SJCRH30 (cell line): ENCODE results near the gene FAM222A. TPM values are rescaled to one million over a fixed set of nuclear protein-coding genes. Genes with fewer than 3 reads are reported as not detected.

Source experiments
- DNase-seq, 2 experiments: peaks; one replicate each; pipeline ENCODE4 v3.0.0-alpha.2; 2015 to 2020
- H3K27ac ChIP-seq: fragments of 250-450 bp; sonication (Bioruptor Pico); 2 replicates; pipeline ENCODE4 v1.5.1; 2020; ENCODE audit warnings: mild to moderate bottlenecking, moderate library complexity
- H3K27me3 ChIP-seq: fragments of 250-450 bp; sonication (Bioruptor Pico); 2 replicates; pipeline ENCODE4 v1.5.1; 2020; ENCODE audit warnings: mild to moderate bottlenecking, moderate library complexity
- H3K36me3 ChIP-seq: fragments of 250-450 bp; sonication (Bioruptor Pico); 2 replicates; pipeline ENCODE4 v1.5.1; 2020; ENCODE audit warnings: mild to moderate bottlenecking, moderate library complexity
- H3K4me1 ChIP-seq: fragments of 250-450 bp; sonication (Bioruptor Pico); 2 replicates; pipeline ENCODE4 v1.5.1; 2020; ENCODE audit warnings: mild to moderate bottlenecking, moderate library complexity
- H3K4me3 ChIP-seq: fragments of 250-450 bp; sonication (Bioruptor Pico); 2 replicates; pipeline ENCODE4 v1.5.1; 2020; ENCODE audit warnings: mild to moderate bottlenecking, moderate library complexity
- H3K9me3 ChIP-seq: fragments of 250-450 bp; sonication (Bioruptor Pico); replicated peaks from 2 replicates; pipeline ENCODE4 v1.5.1; 2020; ENCODE audit warnings: mild to moderate bottlenecking, moderate library complexity
- total RNA-seq: library from RNA; depleted of rRNA; stranded (reverse); fragments of >200 nt; shearing (Covaris generic); gene quantifications from 2 replicates; pipeline ENCODE4 v1.2.3, GENCODE V29; 2014; rRNA removed

The FAM222A gene
- total RNA-seq, 1 experiment from 2014 or later = 17.5 TPM

- Histone ChIP-seq H3K4me1 (peaks cover under 1% of the 10 kb centered on the region; the same call in 1 of the 2 replicates), H3K9me3 (no peaks in the 10 kb centered on the region), H3K27me3 (no peaks in the 10 kb centered on the region), H3K36me3 (peaks cover 2% of the 10 kb centered on the region; the same call in 1 of the 2 replicates), H3K27ac (no peak overlapping the region), H3K4me3 (no peak overlapping the region)
- DNase-seq = no peak
Observed at GRCh38 chr12:109818253-109818652, 104.6 kb downstream of the FAM222A start.

GRCh38 chr12:109818905-109819500 lies 105.4 kb downstream of the FAM222A start:
- Histone ChIP-seq H3K36me3 (no peaks in the 10 kb centered on the region), H3K27me3 (no peaks in the 10 kb centered on the region), H3K4me3 (no peak overlapping the region), H3K27ac (no peak overlapping the region), H3K4me1 (peaks cover 2% of the 10 kb centered on the region; the same call in 1 of the 2 replicates), H3K9me3 (no peaks in the 10 kb centered on the region)
- DNase-seq = peak in 1 of 2 experiments; percentile 35

Other genes starting within 250 kb of the FAM222A start
- gene KCTD10, start 236.5 kb upstream of the FAM222A start, total RNA-seq = 36.1 and 37.7 TPM in 2 replicates
- 17.6 and 19.0 TPM in 2 replicates for gene UBE3B, start 236.2 kb upstream of the FAM222A start, total RNA-seq
- 22.2 and 23.1 TPM in 2 replicates for gene MMAB, start 140.3 kb upstream of the FAM222A start, total RNA-seq
- 17.3 and 18.7 TPM in 2 replicates for gene MVK, start 140.0 kb upstream of the FAM222A start, total RNA-seq
- gene TRPV4, start 119.6 kb downstream of the FAM222A start, total RNA-seq = 2.4 and 2.9 TPM in 2 replicates
- 37.4 and 39.9 TPM in 2 replicates for gene GLTP, start 166.7 kb downstream of the FAM222A start, total RNA-seq
- 19.0 and 21.1 TPM in 2 replicates for gene TCHP, start 186.4 kb downstream of the FAM222A start, total RNA-seq